NOMO-1 (cell line): ENCODE results near the gene PCSK7.

Source experiments
- DNase-seq, 2 experiments: peaks; one replicate each; lab custom pipeline; 2025; ENCODE audit not compliant: unreplicated experiment in 2 of 2; lab: John Stamatoyannopoulos, UW

The PCSK7 gene

DNA sequence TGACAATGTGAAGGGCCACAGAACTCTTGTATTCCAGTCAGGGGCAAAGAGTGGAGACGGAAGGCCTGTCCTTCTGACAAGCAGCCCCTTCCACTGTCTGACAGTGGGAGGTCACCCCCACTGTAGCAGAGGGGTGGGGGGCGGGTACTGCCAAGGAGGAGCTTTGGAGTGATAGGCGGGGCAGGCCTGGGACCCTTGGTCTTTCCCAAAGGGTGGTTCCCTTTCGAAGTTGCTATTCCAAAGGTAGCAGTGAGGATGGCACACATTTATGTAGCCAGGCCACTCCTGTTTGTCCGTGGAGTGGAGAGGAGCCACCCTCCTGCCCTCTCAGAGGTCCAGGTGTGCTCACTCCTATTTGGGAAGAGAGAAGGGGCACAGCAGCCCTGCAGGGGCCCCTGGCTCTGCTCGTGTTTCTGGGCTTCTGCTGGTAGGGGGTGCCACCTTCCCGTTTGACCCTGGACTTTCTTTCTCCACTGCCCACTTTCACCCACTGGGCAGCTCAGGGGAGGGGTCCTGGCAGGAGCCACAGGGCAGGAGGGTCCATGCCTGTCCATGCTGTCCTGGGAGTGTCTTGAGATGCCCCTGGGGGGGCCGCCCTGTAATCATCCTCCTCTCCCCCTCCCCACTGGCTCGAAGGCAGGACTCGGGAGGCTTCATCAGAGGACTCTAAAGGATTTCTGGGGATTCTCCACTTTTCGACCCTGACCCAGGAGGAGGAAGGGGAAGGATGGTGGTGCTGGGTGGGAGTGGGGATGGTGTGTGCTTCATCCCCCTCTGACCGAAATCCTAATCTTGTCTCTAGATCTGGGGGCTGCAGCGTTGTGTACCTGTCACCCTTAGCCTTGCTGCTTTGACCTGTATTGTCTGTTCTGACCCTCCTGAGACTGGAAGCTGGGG is 31.7 kb downstream of the PCSK7 start:
- no peak for DNase-seq

DNA sequence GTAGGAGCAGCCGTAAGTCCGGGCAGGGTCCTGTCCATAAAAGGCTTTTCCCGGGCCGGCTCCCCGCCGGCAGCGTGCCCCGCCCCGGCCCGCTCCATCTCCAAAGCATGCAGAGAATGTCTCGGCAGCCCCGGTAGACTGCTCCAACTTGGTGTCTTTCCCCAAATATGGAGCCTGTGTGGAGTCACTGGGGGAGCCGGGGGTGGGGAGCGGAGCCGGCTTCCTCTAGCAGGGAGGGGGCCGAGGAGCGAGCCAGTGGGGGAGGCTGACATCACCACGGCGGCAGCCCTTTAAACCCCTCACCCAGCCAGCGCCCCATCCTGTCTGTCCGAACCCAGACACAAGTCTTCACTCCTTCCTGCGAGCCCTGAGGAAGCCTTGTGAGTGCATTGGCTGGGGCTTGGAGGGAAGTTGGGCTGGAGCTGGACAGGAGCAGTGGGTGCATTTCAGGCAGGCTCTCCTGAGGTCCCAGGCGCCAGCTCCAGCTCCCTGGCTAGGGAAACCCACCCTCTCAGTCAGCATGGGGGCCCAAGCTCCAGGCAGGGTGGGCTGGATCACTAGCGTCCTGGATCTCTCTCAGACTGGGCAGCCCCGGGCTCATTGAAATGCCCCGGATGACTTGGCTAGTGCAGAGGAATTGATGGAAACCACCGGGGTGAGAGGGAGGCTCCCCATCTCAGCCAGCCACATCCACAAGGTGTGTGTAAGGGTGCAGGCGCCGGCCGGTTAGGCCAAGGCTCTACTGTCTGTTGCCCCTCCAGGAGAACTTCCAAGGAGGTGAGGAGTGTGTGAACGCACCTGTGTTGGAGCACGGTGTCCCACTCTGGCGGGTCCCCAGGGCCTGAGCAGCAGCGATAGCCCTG is 32.6 kb downstream of the PCSK7 start, which contains the start of gene TAGLN:
Gene TAGLN, plus strand, starts transcription at position 318 of the 863 bp plus-strand sequence. CDS start 3,644 bp downstream, outside the sequence.
- DNase-seq, result no peak

DNA sequence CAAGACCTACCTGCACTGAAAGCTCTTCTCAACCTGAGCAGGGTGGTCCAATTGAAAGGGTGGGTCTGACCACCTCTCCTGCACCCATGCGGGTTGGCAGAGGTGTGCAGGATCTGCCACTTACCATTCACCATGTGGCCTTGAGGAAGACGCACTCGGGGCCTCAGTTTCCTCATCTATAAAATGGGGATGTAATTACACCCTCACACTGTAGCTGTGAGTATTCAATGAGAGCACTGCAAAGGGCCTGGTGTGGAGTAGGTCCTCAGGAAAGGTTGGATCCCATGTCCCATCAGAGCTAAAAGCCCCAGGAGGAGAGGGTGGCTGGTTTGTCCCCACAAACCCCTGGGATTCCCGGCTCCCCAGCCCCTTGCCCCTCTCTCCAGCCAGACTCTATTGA is 33.3 kb downstream of the PCSK7 start:
- no peak for DNase-seq

DNA sequence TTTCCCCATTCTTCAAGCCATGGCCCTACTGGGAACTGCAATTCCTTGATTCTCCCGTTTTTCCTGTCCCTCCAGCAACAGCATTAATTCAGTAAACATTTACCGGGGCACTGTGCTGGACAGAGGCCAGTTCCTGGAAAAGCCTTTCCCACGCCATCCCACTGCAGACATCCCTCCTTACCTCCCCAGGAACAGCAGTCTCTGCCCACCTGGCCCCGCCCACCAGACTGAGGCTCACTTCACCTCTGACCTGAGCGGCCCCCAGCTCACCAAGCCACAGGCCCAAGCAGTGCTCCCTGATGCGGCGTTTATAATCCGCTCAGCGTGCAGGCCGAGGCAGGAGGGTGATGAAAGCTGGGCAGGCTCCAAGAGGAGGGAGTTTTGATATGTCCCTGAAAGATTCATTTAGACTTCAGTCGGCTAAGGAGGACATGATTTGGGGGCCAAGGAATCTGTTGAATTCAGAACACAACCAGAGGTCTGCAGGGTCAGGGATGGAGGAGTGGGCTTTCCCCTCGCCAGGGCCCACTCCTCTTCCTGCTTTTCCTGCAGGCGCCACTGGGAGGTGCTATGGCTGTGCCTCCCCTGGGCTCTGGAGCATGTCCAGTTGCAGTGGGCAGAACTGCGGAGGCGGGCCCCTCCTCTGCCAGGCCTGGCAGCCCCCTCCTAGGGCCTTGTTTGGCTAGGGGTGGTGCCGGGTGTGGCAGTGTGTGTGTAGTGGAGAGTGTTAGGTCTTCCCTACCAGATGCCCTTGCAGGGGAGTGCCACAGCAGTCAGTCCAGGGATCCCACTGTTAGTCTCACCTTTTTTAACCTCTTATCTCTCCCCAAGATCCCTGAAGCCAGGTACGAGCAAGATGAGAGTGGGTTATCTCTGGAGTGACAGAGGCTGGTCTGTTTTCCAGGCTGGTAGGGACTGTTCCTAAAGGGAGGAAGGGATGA is 34.1 kb downstream of the PCSK7 start:
- no peak for DNase-seq

DNA sequence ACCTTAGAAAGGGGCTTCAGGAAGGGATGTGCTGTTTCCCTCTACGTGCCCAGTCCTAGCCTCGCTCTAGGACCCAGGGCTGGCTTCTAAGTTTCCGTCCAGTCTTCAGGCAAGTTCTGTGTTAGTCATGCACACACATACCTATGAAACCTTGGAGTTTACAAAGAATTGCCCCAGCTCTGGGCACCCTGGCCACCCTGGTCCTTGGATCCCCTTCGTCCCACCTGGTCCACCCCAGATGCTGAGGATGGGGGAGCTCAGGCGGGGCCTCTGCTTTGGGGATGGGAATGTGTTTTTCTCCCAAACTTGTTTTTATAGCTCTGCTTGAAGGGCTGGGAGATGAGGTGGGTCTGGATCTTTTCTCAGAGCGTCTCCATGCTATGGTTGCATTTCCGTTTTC is 34.9 kb downstream of the PCSK7 start:
- DNase-seq, result no peak

DNA sequence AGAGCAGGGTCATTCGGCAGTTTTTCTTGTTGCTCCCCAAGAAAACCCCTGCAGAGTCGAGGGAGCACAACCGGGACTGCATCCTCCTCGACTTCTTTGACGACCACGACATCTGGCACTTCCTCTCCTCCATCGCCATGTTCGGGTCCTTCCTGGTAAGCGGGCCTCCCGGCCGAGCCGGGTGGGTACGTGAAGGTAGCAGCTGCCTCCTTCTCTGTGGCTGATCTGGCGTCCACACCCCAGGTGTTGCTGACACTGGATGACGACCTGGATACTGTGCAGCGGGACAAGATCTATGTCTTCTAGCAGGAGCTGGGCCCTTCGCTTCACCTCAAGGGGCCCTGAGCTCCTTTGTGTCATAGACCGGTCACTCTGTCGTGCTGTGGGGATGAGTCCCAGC is 36.1 kb downstream of the PCSK7 start:
- no peak for DNase-seq

DNA sequence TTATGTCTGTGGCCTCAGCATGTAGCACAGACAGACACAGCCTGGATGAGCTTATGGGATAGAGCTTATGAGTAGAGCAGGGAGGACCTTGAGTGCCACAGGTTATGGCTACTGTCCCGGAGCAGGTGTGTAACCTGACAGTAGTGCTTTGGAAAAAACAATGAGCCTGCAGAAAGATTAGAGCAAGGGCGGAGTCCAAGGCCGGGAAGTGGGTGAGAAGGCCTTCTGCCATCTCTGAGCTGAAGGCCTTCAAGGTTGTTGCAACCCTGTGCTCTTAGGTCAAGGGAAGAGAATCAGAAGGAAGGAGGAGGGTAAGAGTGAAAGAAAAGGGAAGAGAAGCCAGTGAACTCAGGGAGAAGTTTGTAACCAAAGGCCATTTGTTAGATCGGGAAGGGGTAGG is 36.6 kb downstream of the PCSK7 start:
- DNase-seq, result no peak

DNA sequence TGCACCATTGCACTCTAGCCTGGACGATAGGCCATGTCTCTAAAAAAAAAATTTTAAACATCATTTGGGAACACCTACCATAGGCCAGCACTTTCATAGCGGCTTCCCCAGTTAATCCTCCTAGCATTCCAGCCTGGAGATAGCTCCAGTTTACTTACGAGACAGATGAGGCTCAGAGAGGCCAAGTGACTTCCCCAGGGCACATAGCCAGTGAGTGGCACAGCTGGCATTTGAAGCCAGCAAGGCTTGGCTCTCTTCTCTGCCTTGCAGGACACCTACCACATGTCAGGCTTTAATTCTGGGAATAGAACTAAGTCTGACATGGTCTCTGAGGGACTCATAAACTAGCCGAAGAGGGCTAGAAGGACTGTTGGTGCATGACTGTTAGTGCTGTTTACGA is 37.6 kb downstream of the PCSK7 start:
- DNase-seq, result no peak

DNA sequence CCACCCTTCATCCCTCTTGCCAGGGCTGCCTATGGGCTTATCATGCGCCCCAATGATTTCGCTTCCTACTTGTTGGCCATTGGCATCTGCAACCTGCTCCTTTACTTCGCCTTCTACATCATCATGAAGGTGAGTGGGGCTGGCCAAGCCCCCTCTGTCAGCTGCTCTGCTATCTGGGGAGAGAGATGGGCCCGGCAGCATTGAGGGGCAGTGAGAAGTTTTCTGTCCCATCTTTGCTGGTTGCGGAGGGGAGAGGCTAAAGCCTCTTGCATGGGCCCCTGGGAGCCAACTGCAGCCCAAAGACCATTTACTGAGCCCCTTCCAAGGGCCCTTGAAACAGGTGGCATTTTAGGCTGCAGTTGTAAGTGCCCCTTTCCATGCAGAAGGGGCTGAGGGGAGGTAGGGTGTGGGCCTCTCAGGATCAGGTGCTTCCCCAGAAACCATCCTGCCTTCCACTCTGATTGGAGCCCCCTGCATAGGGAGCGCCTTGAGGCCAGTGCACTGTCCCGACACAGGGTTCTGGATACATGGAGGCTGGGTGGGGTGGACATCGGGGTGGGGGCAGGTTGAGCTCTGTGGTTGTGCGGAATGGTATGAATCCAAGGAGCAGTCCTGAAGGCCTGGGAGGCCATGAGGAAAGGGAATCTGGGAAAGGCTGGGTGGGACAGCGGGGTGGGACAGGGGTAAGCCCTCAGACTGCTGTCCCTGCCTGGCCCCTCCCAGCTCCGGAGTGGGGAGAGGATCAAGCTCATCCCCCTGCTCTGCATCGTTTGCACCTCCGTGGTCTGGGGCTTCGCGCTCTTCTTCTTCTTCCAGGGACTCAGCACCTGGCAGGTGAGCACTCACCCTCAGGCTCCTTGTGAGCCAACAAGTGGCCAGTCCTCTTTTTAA is 38.5 kb downstream of the PCSK7 start:
- DNase-seq, result no peak

DNA sequence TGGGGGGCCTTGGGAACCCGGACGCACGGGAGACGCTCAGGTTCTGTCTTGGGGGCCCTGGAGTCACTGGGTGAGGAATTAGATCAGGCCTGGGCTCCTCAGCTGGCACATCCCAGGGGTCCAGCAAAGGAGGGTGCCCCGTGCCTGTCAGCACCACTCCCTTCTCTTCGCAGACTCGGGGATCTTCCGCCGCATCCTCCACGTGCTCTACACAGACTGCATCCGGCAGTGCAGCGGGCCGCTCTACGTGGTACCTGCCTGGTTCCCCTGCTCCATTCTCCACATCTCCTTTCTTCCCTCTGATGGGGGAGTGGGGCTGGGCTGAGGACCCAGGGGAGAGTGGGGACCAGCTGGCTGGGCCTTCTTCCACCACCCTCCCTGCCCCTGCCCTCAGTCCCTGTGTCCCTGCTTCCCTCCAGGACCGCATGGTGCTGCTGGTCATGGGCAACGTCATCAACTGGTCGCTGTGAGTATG is 39.4 kb downstream of the PCSK7 start:
- no peak for DNase-seq

DNA sequence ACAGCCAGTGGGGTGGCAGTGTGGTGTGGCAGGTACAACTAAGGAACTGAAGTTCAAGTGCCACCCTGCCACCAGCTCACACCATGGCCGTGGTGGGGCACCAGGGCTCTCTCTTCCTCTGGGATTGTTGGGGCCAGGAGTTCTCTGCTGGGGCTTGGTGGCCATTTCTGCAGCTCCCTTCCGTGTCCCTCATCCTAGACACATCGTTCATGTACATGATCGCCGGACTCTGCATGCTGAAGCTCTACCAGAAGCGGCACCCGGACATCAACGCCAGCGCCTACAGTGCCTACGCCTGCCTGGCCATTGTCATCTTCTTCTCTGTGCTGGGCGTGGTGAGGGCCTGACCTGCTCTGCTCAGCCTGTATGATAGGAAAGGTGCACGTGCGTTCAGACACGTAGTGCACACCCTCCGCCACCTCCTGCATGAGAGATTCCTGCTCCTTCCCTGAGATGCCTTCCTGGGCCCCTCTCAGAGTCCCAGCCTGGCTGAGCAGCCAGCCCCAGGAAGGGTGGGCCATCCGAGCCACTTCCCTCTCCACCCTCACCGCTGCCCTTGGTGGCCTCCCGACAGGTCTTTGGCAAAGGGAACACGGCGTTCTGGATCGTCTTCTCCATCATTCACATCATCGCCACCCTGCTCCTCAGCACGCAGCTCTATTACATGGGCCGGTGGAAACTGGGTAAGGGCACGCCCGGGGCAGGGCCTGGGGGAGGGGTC is 40.0 kb downstream of the PCSK7 start:
- no peak for DNase-seq

DNA sequence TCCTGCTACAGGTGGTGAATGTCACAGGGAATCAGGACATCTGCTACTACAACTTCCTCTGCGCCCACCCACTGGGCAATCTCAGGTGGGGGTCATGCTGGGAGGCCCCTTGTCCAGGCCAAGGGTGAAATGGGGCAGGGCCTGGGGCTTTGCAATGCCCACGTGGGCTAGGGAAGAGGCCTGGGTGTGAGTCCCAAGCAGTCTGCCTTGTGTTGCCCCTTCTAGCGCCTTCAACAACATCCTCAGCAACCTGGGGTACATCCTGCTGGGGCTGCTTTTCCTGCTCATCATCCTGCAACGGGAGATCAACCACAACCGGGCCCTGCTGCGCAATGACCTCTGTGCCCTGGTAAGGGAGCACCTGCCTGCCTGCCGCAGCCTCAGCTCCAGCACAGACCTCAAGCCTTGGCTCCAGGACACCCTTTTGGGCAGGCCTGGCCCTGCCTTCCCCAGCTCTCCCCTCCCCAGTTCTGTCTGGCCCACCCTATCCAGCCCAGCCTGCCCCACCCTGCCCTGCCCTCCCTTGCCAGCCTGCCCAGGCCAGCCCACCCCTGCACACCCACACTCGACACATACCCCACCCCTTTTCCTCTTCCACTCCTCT is 41.8 kb downstream of the PCSK7 start:
- no peak for DNase-seq

DNA sequence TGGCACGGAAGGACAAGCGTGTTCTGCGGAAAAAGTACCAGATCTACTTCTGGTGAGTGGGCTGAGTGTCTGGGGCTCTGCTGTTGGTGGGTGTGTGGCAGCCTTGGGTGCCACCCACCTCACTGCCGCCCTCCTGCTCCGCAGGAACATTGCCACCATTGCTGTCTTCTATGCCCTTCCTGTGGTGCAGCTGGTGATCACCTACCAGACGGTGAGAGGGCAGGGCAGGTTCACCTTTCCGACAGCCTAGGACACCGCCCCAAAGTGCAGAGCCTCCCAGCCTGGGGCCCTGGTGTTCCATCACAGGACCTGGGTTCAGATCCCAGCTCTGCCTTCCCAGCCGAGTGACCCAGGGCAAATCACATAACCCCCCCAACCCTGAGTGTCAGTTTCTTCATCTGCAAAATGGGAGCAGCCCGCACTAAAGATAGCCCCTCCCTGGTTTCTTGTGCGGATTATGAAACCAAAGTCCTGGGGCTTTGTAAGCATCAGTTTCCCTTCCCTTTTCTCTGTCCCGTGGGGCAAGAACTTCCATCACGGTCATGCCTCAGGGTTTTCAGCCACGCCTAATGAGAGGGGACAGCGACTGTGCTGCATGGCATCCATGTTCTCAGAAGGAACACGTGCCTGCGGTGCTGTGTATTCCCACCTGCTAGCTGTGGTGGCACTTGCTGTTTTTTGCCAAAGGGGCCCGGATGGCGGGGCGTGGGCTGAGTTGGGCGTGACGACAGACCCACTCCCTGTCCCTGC is 42.5 kb downstream of the PCSK7 start:
- DNase-seq, result peak; percentile 83 to 92

DNA sequence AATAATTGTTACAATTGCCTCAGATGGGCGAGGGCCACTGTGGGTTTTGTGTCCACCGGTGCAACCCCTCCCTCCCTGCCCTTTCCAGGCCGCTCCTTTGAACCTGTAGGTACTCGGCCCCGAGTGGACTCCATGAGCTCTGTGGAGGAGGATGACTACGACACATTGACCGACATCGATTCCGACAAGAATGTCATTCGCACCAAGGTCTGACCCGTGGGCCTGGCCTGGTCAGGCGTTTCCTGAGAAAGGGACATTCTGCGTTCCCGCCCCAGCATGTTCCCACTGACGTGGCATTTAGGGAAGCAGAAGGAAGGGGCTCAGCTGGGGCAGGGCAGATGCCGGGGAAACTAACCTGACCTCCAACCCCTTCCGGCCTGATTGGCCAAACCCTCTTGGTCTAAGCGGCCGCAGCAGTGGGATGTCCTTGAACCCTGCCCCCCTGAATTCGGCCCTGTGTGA is 43.2 kb downstream of the PCSK7 start:
- DNase-seq, result no peak

DNA sequence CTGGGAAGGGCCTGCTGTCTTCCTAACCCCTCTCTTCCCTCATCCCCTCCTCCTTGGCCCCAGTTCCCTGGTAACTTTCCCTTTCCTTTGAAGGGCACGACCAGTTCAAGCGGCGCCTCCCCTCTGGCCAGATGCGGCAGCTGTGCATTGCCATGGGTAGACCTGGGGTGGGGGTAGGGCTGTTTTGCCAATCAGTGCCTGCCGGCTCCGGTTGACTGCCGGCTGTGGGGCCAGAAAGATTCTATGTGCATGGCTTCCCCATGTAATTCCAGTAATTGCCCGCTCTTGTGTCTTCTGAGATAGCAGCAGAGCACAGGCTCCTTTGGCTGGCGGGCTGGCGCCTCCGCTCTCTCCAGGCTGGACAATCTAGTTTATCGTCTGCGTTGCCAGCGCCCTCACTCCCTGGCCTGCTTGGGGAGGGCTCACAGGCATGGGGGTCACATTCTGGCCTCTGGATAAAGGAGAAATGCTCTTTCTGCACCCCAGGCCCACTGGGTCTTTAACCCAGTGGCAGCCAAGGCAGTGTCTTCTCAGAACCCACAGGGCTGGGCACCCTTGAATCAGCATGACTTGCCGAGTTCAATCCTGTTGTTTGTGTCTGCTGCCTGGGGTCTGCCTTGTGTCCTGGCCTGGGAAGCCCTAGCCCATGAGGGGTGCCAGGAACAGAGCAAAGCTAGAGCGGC is 43.9 kb downstream of the PCSK7 start:
- DNase-seq, result no peak

DNA sequence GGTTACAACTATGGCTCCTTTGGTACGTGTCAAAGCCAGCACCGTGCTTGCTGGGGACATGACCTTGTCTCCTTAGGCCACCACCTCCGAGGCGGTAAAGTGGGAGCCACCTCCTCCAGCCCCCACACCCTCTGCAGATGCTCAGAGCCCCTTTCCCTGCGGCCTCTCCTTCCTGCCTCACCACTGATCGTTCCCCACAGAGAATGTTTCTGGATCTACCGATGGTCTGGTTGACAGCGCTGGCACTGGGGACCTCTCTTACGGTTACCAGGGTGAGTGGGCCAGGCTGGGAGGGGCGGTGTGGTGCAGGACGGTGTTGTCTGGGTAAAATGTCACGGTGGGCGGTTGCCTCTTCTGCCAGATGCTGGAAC is 44.5 kb downstream of the PCSK7 start:
- no peak for DNase-seq

DNA sequence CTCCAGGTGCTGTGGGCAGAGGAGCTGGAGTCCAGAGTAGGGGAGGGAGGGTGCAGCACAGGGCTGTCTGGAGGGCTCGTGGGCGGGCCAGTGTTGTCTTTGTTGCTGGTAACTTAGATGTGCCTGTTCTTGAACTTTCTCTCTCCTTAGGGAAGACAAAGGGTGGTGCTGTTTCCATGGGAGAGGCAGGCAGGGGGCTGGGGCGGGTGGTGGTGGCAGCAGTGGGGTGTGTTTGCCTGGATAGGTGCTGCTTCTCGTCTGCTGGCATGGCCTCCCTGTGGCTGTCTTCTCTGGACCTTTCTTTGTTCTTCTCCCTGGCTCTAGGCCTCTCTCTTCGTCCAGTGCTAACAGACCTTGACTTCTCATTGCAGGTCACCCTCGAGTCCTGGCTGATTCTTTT is 44.9 kb downstream of the PCSK7 start:
- no peak for DNase-seq
